Activated CD8-positive, alpha-beta memory T cell treated with anti-CD3 and anti-CD28 coated beads for 4 hours (primary cell): ENCODE measurements around the gene PXDN.
"Not testable (repeated sequence)": the region's sequence is repeated elsewhere in the genome, so short reads cannot be mapped to it uniquely, and the experiment has no call there.

Source experiments
- DNase-seq, 2 donors: peaks; one replicate each; pipeline ENCODE4 v3.0.0-alpha.2; 2020; ENCODE audit warnings: low read depth in 2 of 2

The PXDN gene

DNA sequence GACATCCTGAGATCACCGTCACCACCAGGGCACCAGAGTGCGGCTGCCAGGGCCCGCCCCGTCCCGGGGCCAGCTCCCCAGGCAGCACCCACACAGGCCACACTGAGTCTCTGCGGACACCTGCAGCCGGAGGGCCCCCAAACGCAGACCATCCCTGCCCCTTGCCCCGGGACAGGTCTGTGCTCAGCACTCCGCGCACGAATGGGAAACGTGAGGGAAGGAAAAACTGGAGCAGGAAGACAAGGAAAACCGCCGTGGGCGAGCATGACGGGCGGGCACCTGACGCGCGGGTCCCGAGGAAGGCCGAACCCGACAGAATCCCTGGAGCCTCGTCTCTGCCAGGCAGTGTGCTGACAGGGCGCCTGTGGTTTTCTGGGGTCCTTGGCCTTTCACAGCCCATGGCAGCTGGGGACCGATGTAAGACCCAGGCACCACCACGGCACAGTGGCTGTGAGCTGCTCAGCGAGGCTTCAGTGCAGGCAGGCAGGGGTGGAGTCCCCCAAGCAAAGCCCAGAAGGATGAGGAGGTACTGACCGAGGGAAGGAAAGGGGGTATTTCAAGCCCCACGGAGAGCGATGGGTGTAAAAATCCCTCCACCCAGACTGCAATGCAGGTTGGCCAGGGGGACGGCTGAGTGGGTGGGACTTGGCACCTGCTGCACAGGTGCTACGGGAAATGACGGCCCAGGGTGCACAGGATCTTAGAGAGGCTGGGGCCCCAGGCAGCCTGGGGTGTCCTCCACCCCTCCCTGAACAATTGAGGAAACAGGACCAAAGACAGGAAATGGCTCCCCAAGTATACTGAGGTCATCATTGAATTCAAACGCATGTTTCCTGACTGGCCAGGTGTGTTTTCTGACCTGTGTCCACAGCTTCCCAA, 59.0 kb downstream of the PXDN start:
- no peak for DNase-seq

- DNase-seq = no peak
Observed at GRCh38 chr2:1683297-1683696, 61.0 kb downstream of the PXDN start.

- no peak for DNase-seq
Observed at GRCh38 chr2:1682181-1682440, 62.2 kb downstream of the PXDN start.

- no peak for DNase-seq
Observed at GRCh38 chr2:1681323-1682180, 62.8 kb downstream of the PXDN start.

GRCh38 chr2:1681017-1681318, 63.3 kb downstream of the PXDN start:
- no peak for DNase-seq

DNA sequence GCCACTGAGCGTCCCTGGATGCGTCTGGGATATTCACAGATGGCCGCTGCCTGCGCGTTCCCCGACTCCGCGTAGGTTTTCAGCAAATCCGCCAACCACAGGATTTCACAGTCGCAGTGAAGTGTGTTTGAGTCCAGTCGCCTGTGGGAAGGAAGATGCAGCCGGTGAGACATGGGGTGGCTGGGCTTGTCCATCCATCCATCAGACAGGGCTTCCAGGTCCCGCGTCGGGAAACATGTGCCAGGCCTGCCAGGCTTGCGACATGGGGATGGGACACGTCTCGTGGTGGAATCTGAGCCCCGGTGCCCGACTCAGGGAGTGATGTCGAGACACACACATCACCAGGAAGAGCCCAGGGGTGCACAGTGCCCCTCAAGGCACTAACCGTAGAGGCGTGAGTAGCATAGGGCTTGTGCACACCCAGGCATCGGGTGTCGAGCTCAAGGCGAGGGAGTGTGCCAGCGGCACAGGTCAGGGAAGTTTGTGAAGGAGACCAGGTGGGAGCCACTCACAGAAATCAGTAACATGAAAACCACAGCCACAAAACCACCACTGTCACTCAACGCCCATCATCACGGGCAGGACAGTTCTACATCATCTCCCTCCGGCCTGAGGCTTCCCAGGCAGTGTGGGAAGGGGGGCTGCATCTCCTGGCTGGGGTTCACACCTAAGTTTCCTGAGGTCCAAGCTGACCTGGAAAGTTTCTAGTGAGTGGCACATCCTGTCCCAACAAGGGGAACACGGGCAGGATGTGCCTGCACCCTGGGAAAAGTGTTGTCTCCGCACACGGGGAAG, 63.9 kb downstream of the PXDN start:
- DNase-seq = no peak

GRCh38 chr2:1679488-1680039, 64.8 kb downstream of the PXDN start:
- not testable (repeated sequence) for DNase-seq

- DNase-seq = not testable (repeated sequence)
Observed at GRCh38 chr2:1679065-1679464, 65.2 kb downstream of the PXDN start.

DNA sequence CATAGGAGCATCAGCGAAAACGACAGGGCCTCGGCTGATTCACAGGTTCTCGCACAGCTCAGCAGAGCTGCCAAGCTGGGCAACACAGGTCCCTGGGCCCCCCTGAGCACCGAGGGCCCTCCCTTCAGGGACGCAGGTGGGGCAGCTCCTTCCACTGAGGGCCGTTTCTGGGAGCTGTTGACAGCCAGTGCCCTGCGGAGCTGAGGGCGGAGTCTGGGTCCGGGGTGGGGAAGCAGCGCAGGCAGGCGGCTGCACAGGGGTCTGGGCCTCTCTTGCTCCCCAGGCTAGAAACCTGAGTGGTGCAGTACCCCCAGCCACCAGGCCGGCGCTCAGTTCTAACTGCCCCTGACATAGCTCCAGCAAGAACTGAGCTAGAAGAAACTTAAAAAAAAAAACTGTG, 65.7 kb downstream of the PXDN start:
- DNase-seq = no peak

- no peak for DNase-seq
Observed at GRCh38 chr2:1677821-1678165, 66.5 kb downstream of the PXDN start.

DNA sequence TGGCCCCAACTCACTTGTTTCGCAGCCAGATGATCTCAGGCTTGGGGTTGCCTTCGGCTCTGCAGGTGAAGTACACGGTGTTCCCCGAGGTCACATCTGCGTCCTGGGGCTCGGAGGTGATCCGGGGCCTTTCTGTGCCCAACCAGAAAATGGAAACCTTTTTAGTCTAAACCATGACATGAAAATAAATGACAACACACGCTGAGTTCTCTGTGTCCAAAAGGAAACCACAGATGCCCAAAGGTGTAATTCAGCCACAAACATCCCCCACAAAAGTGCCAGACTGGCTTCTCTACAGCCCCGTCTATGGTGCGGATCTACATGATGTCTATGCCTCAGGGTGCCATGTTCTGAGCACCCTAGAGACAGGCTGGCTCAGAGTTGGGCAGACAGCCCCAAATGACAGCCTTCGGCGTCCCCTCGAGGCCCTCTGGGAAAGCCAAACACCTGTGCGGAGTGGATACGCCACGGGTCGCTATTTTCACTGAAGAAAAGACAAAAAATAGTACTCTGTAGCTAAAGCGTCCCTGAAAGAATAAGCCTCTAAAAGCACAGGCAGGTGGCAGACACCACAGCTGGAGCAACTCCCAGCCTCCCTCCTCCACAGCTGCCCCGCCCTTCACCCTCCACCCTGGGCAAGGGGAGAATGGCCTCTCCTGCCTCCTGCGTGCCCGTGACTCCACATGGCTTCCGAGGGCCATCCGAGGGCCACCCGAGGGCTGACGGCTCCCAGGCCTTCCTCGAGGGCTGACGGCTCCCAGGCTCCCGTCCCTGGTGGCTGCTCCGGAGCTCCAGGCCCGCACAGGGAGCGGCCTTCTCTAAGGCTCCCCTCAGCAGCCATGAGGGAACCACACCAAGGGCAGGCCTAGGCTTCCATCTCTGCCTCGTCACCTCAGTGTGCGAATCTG, 67.1 kb downstream of the PXDN start:
- DNase-seq = no peak

- DNase-seq = no peak
Observed at GRCh38 chr2:1676091-1676912, 68.0 kb downstream of the PXDN start.

DNA sequence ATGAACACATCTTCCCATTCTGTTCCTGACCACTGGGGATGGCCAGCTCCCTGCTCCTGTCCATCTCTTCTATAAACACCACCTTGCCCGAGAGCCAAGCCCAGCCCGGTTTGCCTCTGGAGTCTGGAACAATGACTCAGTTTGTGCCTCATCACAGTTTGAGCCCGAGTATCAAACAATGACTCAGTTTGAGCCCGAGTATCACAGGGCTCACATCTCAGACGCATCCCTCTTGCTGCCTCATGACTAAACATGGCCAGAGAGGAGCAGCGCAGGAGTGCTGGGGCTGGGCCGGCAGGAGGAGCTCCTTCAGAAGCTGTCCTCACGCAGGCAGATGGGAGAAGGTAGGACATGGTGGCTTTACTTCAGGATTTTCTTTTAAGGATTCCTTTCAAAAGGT, 68.7 kb downstream of the PXDN start:
- no peak for DNase-seq

- DNase-seq = no peak
Observed at GRCh38 chr2:1674766-1675397, 69.4 kb downstream of the PXDN start.

GRCh38 chr2:1674276-1674675, 70.0 kb downstream of the PXDN start:
- no peak for DNase-seq

DNA sequence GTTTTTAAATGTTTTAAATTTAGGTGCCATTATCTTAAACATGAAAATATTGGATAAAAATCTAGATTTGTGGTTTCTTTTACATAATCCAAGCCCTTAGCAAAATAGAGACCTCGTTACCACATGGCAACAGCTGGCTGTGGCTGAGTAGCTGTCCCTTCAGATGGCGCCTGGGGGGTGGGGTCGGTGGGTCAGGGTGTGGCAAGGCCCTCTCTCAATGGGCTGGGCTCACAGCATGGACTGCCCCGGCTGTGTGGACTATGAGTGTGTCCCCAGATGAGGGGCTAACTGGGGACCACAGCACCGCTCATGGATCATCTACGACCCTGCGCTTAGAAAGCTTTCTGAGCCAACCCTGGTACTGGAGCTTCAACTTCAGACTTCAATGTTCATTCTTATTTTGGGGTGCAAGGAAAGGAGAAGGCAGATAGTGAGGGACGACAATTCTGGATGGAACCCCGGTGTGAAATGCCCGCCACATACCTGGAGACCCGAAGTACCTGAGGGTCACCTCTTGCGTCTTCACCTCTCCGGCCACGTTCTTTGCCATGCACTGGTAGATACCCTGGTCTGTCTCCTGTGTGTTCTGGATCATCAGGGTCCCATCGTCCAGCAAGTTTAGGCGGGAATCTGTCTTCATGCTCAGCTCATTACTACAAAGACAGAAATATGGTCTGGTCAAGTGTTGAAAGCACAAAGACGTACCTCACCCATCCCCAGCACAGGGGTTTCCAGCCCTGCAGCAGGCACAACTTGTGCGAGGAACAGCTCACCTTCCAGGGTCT, 71.0 kb downstream of the PXDN start:
- DNase-seq = no peak

GRCh38 chr2:1672738-1673137, 71.6 kb downstream of the PXDN start:
- DNase-seq = no peak

DNA sequence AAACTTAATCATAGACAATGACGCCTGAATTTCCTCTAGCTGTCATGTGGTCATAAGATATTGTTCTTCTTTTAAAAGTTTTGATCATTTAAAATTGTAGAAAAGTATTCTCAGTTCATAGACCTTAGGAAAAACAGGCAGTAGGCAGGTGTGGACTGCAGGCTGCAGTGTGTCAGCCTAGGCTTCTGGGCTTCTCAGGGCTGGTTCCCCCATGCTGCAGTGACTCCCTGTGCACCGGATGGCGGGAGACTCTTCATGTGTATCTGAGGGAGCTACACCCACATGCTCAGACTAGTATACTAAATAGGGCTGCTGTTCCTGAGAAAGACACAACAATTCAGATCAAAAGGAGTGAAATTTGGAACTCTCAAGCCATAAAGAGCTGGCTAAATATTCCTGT, 72.4 kb downstream of the PXDN start:
- DNase-seq = no peak

DNA sequence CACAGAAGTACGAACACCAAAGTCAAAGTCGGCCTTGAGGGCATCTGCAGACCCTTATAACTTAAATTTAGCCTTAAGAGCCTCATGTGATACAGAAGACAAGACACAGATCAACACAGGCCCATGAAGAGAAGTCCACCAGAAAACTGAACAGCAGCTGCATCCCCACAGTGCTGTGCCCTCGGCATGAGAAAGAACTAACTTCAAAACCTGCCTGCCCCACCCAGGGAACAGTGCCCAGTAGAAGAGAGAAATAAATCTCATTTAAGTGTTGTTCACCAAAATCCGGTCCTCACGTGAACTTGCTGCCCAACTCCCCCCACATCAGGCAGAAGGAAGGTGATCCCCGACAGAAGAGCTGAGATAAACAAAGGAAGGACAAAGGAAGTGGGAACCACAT, 73.7 kb downstream of the PXDN start:
- no peak for DNase-seq
